ENCODE results near the gene DENND6B. TPM values are rescaled to one million over a fixed set of nuclear protein-coding genes. Genes with fewer than 3 reads are reported as not detected.

Gene DENND6B
- total and polyA plus RNA-seq, 2 donors (not counting 3 experiments of a cell fraction or from before 2014, with no cell fraction given) = 4.1 to 5.9 TPM

GRCh38 chr22:50264946-50265669, 61.7 kb downstream of the DENND6B start:
- no peak overlapping the region for H3K4me3 ChIP-seq (replicated peaks in 1 of 3; ENCODE audit: insufficient read depth in 1 of 3, low read depth in 1 of 3, low read length in 3 of 3)
- no peaks in the 10 kb centered on the region for H3K9me1 ChIP-seq (replicated peaks; ENCODE audit: control insufficient read depth, extremely low read depth, insufficient read depth, low read length)
- H4K20me1 ChIP-seq (replicated peaks; ENCODE audit: control insufficient read depth, extremely low read depth, insufficient read depth, low read length) = no peaks in the 10 kb centered on the region
- H3K4me2 ChIP-seq (ENCODE audit: insufficient read depth, low read length) = no peak overlapping the region
- no peak overlapping the region for H3K9ac ChIP-seq (replicated peaks; ENCODE audit: extremely low read depth, insufficient read depth, low read length)
- H3K27me3 ChIP-seq (ENCODE audit: control insufficient read depth in 2 of 2, insufficient read depth in 2 of 2, low read length in 2 of 2) = no peaks in the 10 kb centered on the region
- peaks cover 9% of the 10 kb centered on the region for H3K4me1 ChIP-seq (ENCODE audit: control insufficient read depth, extremely low read depth, insufficient read depth, low read length)
- H2AFZ ChIP-seq (ENCODE audit: low read depth, low read length) = no peak overlapping the region
- H3K27ac ChIP-seq (ENCODE audit: insufficient read depth, low read depth, low read length) = no peak overlapping the region
- TF ChIP-seq POLR2A (IDR thresholded peaks at IDR 0.05; ENCODE audit: low read depth, low read length) (no peak), FOS (IDR thresholded peaks at IDR 0.05; ENCODE audit: borderline replicate concordance, insufficient read depth, low read length) (no peak), MYC (IDR thresholded peaks at IDR 0.05; ENCODE audit: low read depth, low read length) (no peak), CTCF (IDR thresholded peaks at IDR 0.05; ENCODE audit: extremely low read depth in 1 of 2, insufficient read depth in 1 of 2, low read depth in 1 of 2, low read length in 2 of 2) (no peak), MAX (IDR thresholded peaks at IDR 0.05; ENCODE audit: insufficient read depth, insufficient read length) (no peak), JUN (IDR thresholded peaks at IDR 0.05; ENCODE audit: borderline replicate concordance, insufficient read depth, insufficient read length, low read depth) (no peak), EZH2 (IDR thresholded peaks at IDR 0.05; ENCODE audit: borderline replicate concordance, low read depth, low read length, severe bottlenecking) (no peak), GATA2 (IDR thresholded peaks at IDR 0.05; ENCODE audit: insufficient read depth, insufficient read length, low read depth, low read length) (no peak), POLR2AphosphoS5 (IDR thresholded peaks at IDR 0.05; ENCODE audit: insufficient read depth, low read depth, low read length) (no peak)
- FAIRE-seq (no peak), DNase-seq (ENCODE audit: low read depth, low spot score) (no peak)
- ChIA-PET POLR2A (no interaction called here), CTCF (interaction anchor here (4.7 kb wide), 1 partner anchor 13 kb away, joined by 40 read pairs; the partner anchor contains the start of gene HDAC10)
- H3K9me3 ChIP-seq (replicated peaks; ENCODE audit: control insufficient read depth, insufficient read depth, low read length) = no peaks in the 10 kb centered on the region
- intact Hi-C loops (cut with micrococcal nuclease) = no loop called here
- no TSS peak for BruUV-seq (replicated peaks)
- peaks cover 0 to 4% of the 10 kb centered on the region in 2 experiments for H3K36me3 ChIP-seq (ENCODE audit: control insufficient read depth in 2 of 2, extremely low read depth in 1 of 2, insufficient read depth in 2 of 2, low read length in 2 of 2)
- peaks cover 7% of the 10 kb centered on the region for H3K79me2 ChIP-seq (ENCODE audit: control insufficient read depth, insufficient read depth, low read length)
- dilution Hi-C loops (cut with MboI; ENCODE audit: extremely low pct_ligation_motif_present, low sequenced_read_pairs) = no loop called here

Data from endothelial cell of umbilical vein (primary cell).